NB4 (cell line): Measurements from ENCODE around the gene CUEDC2.

Experiments
- CTCF ChIP-seq: IDR thresholded peaks from one replicate; pipeline ENCODE4 v1.5.1; 2012; ENCODE audit warnings: low read depth, low read length
- MAX ChIP-seq: IDR thresholded peaks from 2 replicates; pipeline ENCODE4 v1.6.1; 2011; ENCODE audit warnings: low read depth, low read length
- MYC ChIP-seq: IDR thresholded peaks from 2 replicates; pipeline ENCODE4 v1.6.1; 2011; ENCODE audit warnings: low read depth, low read length
- POLR2A ChIP-seq: IDR thresholded peaks from 2 replicates; pipeline ENCODE4 v1.6.1; 2011; ENCODE audit warnings: mild to moderate bottlenecking; ENCODE audit not compliant: insufficient read length; ENCODE audit errors: extremely low read depth

- TF ChIP-seq MAX (no peak), CTCF (no peak), POLR2A (no peak), MYC (no peak)
Measured at GRCh38 chr10:102476466-102477141, 44.2 kb upstream of the CUEDC2 start.
